GM18858 (cell line): Measurements from ENCODE around the gene SYT14.
"Not testable (repeated sequence)": the region's sequence is repeated elsewhere in the genome, so short reads cannot be mapped to it uniquely, and the experiment has no call there.

ENCODE experiments used
- ATAC-seq: cut with Tn5 transposase; IDR thresholded peaks from one replicate; pipeline ENCODE4 v1.9.1; 2021; ENCODE audit not compliant: unreplicated experiment

The SYT14 gene

GRCh38 chr1:209937996-209938959 lies at the start of gene SYT14:
Gene SYT14, plus strand, starts transcription at chr1:209938217. Its CDS starts 48 bp downstream, at chr1:209938265.
- ATAC-seq = no peak

GRCh38 chr1:209888291-209889076 lies 49.5 kb upstream of the SYT14 start:
- not testable (repeated sequence) for ATAC-seq

- ATAC-seq = no peak
Observed at GRCh38 chr1:209889077-209889418, 49.0 kb upstream of the SYT14 start.

GRCh38 chr1:209890641-209891330 lies 47.2 kb upstream of the SYT14 start:
- ATAC-seq = no peak

DNA sequence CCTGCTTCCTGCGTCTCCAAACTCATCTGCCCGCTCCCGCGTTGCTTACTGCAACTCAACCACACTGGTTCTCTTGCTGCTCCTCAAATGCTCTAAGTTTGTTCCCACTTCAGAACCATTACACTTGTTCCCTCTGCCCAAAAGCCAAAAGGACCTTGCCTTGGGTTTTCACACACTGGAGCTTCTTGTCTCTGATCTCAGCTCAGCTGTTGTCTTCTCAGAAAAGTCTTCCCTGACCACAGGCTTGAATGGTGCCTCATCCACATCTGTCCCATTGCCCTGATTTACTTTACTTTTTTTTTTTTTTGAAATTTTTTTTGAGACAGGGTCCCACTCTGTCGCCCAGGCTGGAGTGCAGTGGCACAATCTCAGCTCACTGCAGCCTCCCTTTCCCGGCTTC lies 44.3 kb upstream of the SYT14 start:
- ATAC-seq = no peak

- ATAC-seq = no peak
Observed at GRCh38 chr1:209895709-209896108, 42.3 kb upstream of the SYT14 start.

- ATAC-seq = no peak
Observed at GRCh38 chr1:209896346-209896745, 41.7 kb upstream of the SYT14 start.

- not testable (repeated sequence) for ATAC-seq
Observed at GRCh38 chr1:209898271-209898670, 39.7 kb upstream of the SYT14 start.

- ATAC-seq = not testable (repeated sequence)
Observed at GRCh38 chr1:209898851-209899250, 39.2 kb upstream of the SYT14 start.

- no peak for ATAC-seq
Observed at GRCh38 chr1:209899948-209900347, 38.1 kb upstream of the SYT14 start.

- no peak for ATAC-seq
Observed at GRCh38 chr1:209900734-209901133, 37.3 kb upstream of the SYT14 start.

DNA sequence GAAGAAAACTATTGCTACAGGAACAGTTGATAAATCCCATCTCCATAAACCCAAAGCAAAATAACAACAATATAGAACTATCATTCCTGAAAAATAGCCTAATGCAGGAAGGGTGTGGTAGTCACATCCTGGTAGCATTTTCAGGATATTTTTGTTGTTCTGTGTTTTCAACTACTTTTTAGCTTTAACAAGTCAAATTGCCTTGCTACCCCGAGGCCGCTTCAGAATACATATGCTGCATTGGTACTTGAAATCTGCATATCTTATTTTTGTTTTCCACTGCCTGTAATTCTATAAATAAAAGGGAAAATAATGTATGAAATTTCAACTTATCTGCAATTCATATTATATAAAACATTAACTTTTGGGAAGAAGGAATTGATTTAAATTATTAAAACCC lies 36.8 kb upstream of the SYT14 start:
- ATAC-seq = no peak

DNA sequence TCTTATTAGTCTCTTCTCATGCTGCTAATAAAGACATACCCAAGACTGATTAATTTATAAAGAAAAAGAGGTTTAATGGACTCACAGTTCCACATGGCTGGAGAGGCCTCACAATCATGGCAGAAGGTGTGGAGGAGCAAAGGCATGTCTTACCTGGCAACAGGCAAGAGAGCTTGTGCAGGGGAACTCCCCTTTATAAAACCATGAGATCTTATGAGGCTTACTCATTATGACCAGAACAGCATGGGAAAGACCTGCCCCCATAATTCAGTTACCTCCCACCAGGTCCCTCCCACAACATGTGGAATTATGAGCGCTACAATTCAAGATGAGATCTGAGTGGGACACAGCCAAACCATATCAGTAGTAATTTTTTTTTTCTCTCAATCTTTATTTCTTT lies 33.2 kb upstream of the SYT14 start:
- not testable (repeated sequence) for ATAC-seq

- no peak for ATAC-seq
Observed at GRCh38 chr1:209911746-209912145, 26.3 kb upstream of the SYT14 start.

DNA sequence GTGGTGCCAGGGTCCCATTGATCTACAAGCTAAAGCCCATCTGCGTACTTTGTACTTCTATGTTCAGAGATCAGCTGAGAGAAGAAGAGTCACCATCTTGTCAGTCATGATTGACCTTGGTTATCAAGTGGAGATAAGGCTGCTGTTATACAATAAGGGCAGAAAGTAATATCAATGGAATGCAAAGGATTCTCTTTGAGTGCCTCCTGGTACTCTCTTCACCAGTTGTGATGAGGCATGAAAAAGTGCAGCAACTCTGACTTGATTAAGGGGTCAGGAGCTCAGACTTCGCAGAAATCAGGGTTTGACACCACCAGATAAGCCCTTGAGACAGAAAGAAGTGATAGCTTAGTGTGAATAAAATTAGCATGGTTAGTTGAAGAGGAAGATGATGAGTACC lies 25.7 kb upstream of the SYT14 start:
- no peak for ATAC-seq

DNA sequence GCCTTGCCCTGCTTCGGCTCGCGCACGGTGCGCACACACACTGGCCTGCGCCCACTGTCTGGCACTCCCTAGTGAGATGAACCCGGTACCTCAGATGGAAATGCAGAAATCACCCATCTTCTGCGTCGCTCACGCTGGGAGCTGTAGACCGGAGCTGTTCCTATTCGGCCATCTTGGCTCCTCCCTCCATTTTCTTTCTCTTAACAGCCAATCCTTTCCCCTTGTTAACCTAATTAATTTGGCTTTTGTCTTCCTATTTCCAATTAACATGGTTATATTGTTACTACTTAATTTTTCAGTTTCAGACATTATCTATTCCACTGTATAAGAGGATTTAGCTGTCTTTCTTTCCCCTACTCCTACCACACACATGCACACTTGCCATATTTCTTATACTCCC lies 18.4 kb upstream of the SYT14 start:
- ATAC-seq = not testable (repeated sequence)

DNA sequence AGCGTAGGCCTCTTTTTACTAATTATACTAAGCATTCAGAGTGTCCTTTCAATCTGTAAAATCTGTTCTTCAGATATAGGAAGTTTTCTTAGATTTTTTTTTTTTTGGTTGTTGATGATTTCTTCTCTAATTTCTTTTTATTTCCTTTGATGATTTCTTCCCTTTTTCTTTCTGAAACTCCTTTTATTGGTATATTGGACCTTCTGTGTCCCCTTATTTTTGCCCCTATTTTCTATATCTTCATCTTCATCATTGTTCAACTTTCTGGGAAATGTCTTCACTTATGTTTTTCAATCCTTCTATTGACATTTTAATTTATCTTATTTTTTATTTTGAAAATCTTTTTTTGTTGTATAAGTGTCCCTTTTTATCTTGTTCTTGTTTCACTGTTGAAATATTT lies 17.2 kb upstream of the SYT14 start:
- no peak for ATAC-seq

GRCh38 chr1:209924390-209924789 lies 13.6 kb upstream of the SYT14 start:
- no peak for ATAC-seq

GRCh38 chr1:209926045-209926444 lies 12.0 kb upstream of the SYT14 start:
- ATAC-seq = no peak

DNA sequence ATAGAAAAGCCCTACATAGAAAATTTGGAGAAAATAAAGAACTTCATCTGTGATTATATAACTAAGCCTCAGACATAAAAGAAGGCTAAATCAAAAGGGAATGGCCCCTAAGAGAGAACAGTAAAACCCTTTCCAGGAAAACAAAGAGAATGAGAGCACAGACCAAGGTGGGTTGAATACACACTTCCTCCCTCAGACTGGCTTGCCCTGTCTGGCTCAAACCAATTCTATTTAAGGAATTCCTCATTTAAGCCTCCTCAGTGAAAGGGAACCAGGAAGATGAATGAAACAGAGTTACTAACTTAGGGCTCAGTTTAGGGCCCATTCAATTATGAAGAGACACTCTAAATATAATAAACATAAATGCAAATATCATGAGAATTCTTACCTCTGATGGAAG lies 10.6 kb upstream of the SYT14 start:
- no peak for ATAC-seq

DNA sequence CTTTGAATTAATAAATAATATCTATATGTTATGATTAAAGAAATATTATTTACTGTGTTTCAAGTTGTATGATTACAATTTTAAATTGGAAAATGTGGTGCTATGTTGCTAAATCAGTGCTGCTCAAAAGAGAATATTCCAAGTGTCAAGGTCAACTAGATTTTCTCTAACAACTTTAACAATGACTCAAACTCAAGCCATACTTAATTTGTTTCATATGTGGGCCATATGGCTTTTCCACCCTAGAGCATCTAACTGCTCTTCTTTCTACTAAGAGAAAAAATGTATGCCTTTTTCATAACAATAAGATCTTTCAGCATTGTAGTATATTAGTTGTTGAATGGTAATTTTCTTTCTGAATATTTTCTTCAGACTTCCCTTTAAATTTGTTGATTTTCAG lies 8.3 kb upstream of the SYT14 start:
- ATAC-seq = no peak
